ENCODE measurements around the gene PTPRJ.

DNA sequence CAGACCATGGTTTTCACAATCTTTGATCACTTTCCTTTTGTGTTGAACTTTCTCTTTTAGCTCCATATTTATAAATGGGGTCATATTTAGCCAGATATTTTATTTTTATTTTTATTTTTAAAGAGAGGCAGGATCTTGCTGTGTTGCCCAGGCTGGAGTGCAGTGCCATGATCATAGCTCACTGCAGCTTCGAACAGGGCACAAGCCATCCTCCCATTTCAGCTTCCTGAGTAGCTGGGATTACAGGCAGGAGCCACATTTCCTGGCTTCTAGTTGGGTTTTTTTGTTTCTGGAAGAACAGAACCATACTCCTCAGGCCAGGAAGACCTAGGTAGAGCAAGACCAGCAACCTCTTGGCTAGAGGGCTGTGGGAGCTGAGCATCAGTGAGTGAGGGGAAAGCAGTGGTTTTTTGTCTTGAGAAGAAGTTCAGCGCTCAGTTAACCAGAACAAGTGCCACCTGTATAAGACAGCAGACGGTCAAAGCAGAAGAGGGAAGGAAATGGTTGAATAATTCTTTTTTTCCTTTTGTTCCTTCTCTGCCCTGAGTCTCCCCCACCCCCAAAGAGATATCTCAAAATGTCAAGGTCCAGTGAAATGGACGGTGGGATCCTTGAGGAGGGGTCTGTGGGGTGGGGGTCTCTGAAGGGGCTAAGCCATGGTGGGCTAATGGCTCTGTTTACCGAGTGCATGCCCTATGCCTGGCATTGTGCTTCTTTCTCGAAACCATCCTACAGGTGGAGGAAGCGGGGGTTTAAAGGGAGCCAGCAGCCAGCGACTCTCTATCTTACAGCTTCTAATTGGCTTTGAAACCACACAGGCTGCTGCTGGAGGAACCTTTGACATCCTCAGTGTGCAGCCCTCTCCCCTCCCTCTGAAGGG is 63.0 kb downstream of the PTPRJ start:
- TF ChIP-seq FOXK2 (IDR thresholded peaks at IDR 0.05) (no peak), BHLHE40 (IDR thresholded peaks at IDR 0.05; ENCODE audit: borderline replicate concordance) (no peak), L3MBTL2 (conservative IDR thresholded peaks at IDR 0.05) (no peak), SUZ12 (IDR thresholded peaks at IDR 0.05) (no peak), FOXM1 (IDR thresholded peaks at IDR 0.05; ENCODE audit: borderline replicate concordance) (no peak), FOXA1 (IDR thresholded peaks at IDR 0.05) (no peak), SP1 (IDR thresholded peaks at IDR 0.05) (no peak), HDGF (IDR thresholded peaks at IDR 0.05; ENCODE audit: borderline replicate concordance) (no peak), NFRKB (IDR thresholded peaks at IDR 0.05) (no peak), ARNT (IDR thresholded peaks at IDR 0.05) (no peak), ELF4 (IDR thresholded peaks at IDR 0.05) (no peak)
- TF ChIP-seq, protein P1, sequence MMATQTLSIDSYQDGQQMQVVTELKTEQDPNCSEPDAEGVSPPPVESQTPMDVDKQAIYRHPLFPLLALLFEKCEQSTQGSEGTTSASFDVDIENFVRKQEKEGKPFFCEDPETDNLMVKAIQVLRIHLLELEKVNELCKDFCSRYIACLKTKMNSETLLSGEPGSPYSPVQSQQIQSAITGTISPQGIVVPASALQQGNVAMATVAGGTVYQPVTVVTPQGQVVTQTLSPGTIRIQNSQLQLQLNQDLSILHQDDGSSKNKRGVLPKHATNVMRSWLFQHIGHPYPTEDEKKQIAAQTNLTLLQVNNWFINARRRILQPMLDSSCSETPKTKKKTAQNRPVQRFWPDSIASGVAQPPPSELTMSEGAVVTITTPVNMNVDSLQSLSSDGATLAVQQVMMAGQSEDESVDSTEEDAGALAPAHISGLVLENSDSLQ (IDR thresholded peaks at IDR 0.05) = no peak

Measured in HEK293T (cell line).